Transverse colon (tissue), 4 donors: ENCODE results near the gene PDE4B.

Experiments
- POLR2A ChIP-seq: fragments of 450-650 bp; IDR thresholded peaks from one replicate; pipeline ENCODE4 v1.6.1; 2016; ENCODE audit warnings: antibody characterized with exemption, mild to moderate bottlenecking, moderate library complexity
- POLR2AphosphoS5 ChIP-seq, 3 donors: sonication (generic); formaldehyde crosslinking; IDR thresholded peaks; one replicate each; pipeline ENCODE4 v1.6.1; 2016; ENCODE audit warnings: antibody characterized with exemption in 3 of 3
- TF ChIP-seq, protein P1 (sequence below), 5 experiments: fragments of 200-600 bp in 3 of 5; fragments of 450-650 bp in 2 of 5; sonication (generic) in 3 of 5; IDR thresholded peaks; 1 replicate in 2 of 5; 2 replicates in 3 of 5; pipeline ENCODE4 v1.5.1; 2016 to 2017; ENCODE audit warnings: antibody characterized with exemption in 5 of 5, inconsistent platforms in 3 of 5, mild to moderate bottlenecking in 2 of 5, moderate library complexity in 1 of 5

DNA sequence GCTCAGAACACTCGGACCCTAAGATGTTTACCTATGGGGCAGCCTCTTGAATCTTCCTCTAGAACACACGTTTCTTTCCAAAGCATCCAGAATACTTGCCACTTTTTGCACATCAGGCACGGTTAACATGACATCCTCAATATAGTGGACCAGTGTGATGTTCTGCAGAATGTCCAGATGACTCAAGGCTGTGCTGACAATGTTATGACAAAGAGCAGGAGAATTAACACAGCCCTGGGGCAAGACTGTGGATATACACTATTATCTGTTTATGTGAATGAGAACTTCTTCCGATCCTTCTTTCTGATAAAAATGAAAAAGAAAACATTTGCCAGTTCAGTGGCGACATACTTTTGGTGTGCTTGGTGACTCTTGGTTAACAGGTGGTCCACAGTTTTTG, 154.3 kb downstream of the PDE4B start:
- TF ChIP-seq, protein P1, sequence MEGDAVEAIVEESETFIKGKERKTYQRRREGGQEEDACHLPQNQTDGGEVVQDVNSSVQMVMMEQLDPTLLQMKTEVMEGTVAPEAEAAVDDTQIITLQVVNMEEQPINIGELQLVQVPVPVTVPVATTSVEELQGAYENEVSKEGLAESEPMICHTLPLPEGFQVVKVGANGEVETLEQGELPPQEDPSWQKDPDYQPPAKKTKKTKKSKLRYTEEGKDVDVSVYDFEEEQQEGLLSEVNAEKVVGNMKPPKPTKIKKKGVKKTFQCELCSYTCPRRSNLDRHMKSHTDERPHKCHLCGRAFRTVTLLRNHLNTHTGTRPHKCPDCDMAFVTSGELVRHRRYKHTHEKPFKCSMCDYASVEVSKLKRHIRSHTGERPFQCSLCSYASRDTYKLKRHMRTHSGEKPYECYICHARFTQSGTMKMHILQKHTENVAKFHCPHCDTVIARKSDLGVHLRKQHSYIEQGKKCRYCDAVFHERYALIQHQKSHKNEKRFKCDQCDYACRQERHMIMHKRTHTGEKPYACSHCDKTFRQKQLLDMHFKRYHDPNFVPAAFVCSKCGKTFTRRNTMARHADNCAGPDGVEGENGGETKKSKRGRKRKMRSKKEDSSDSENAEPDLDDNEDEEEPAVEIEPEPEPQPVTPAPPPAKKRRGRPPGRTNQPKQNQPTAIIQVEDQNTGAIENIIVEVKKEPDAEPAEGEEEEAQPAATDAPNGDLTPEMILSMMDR (IDR thresholded peaks at IDR 0.05), result no peak
- TF ChIP-seq POLR2AphosphoS5 (IDR thresholded peaks at IDR 0.05) (no peak), POLR2A (no peak)
